Right lobe of liver (tissue), 6 donors: Measurements from ENCODE around the gene PDIA3. TPM values are rescaled to one million over a fixed set of nuclear protein-coding genes. Genes with fewer than 3 reads are reported as not detected.

Source experiments
- ATAC-seq, 4 donors: fragments of 200-7000 bp; cut with Tn5 transposase; one replicate each; pipeline ENCODE4 v1.9.1; 2020; ENCODE audit warnings: mild to moderate bottlenecking in 4 of 4, moderate library complexity in 4 of 4
- DNase-seq, 3 donors: peaks; one replicate each; pipeline ENCODE4 v3.0.0-alpha.2; 2020
- H3K27ac ChIP-seq, 3 donors: fragments of 200-600 bp; one replicate each; pipeline ENCODE4 v1.8.0; 2022
- H3K27me3 ChIP-seq, 2 donors: fragments of 200-600 bp; one replicate each; pipeline ENCODE4 v1.8.0; 2022
- H3K36me3 ChIP-seq, 4 donors: fragments of 200-600 bp; sonication (generic) in 1 of 4; one replicate each; pipeline versions ENCODE4 v1.5.1 to v1.8.0; 2017 to 2022; ENCODE audit warnings: control low read depth in 1 of 4
- H3K4me1 ChIP-seq, 4 donors: fragments of 200-600 bp; sonication (generic) in 1 of 4; one replicate each; pipeline versions ENCODE4 v1.5.1 to v1.8.0; 2017 to 2022; ENCODE audit warnings: control low read depth in 1 of 4
- H3K4me3 ChIP-seq, 3 donors: fragments of 200-600 bp; one replicate each; pipeline ENCODE4 v1.8.0; 2022
- H3K9me3 ChIP-seq, 4 donors: fragments of 200-600 bp; sonication (generic) in 1 of 4; one replicate each; pipeline versions ENCODE4 v1.5.1 to v1.8.0; 2017 to 2022; ENCODE audit warnings: control low read depth in 1 of 4
- POLR2A ChIP-seq: fragments of 450-650 bp; IDR thresholded peaks from one replicate; pipeline ENCODE4 v1.6.1; 2017; ENCODE audit warnings: antibody characterized with exemption, mild to moderate bottlenecking
- WGBS: methylation state at CpG from one replicate; pipeline ENCODE4 v1.1.6; 2018; ENCODE audit warnings: low coverage, low lambda C conversion rate; ENCODE audit not compliant: insufficient coverage; ENCODE audit errors: missing lambda C conversion rate; 5-methylcytosine and 5-hydroxymethylcytosine counted together
- intact Hi-C, 2 donors: fragments of 100-400 bp; cut with DNase I; formaldehyde crosslinking; loops; one replicate each; pipeline versions ENCODE4 v1.11.2 to v1.14.1; 2022
- total RNA-seq, 6 experiments: library from RNA; depleted of rRNA in 2 of 6; stranded (reverse); fragments of >200 nt in 2 of 6; fragmentation: NEBNext Ultra II Directional in 3 of 6; extraction: Animal tissue kit (Norgen Biotek cat#: 25700) in 3 of 6; gene quantifications; one replicate each; pipeline versions ENCODE4 v1.1.0 to v1.2.4, GENCODE V29; 2016 to 2023
- TF ChIP-seq, protein P1 (sequence below), 4 donors: fragments of 200-600 bp in 3 of 4; fragments of 450-650 bp in 1 of 4; IDR thresholded peaks; one replicate each; pipeline versions ENCODE4 v1.5.1 to v1.8.0; 2016 to 2022; ENCODE audit warnings: antibody characterized with exemption in 4 of 4, mild to moderate bottlenecking in 2 of 4
- donor health status: DM: no; HTN: yes; CAD: no.
- donor health status: DM: no; HTN: no; CAD: no.
- donor health status: DM: no; HTN: no; CAD: no.
- donor health status: DM: no; HTN: yes; CAD: no.
- donor health status: DM: no; HTN: yes; CAD: no.

The PDIA3 gene
- total RNA-seq, 6 experiments from 2014 or later, result 203 to 511 (median 317) TPM

DNA sequence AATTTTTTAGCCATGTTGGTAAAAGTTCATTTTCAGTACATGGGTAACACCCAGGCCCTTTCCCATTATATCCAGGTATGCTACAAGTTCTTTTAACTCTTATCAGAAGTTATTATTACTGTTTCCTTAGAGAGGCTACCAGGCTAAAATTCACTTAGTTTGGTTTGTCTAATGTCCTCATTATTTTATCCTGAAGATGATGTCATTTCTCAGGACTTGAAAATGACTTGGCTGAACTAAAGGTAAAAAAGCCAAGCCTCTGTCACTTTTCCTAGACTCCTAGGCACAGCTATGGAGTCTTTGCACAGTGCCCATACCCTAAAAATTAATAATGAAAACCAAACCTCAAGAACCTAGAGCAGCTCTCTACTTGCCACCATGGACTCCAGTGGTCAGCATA lies 26.4 kb downstream of the PDIA3 start:
- no peak for ATAC-seq
- Histone ChIP-seq H3K27me3 (no peaks in the 10 kb centered on the region), H3K4me1 (peaks cover 0 to 4% (median 1%) of the 10 kb centered on the region in 4 donors), H3K27ac (no peak overlapping the region), H3K9me3 (no peaks in the 10 kb centered on the region), H3K36me3 (peaks cover 15 to 62% (median 43%) of the 10 kb centered on the region in 4 donors), H3K4me3 (no peak overlapping the region)
- intact Hi-C loops, result no loop called here
- TF ChIP-seq, protein P1, sequence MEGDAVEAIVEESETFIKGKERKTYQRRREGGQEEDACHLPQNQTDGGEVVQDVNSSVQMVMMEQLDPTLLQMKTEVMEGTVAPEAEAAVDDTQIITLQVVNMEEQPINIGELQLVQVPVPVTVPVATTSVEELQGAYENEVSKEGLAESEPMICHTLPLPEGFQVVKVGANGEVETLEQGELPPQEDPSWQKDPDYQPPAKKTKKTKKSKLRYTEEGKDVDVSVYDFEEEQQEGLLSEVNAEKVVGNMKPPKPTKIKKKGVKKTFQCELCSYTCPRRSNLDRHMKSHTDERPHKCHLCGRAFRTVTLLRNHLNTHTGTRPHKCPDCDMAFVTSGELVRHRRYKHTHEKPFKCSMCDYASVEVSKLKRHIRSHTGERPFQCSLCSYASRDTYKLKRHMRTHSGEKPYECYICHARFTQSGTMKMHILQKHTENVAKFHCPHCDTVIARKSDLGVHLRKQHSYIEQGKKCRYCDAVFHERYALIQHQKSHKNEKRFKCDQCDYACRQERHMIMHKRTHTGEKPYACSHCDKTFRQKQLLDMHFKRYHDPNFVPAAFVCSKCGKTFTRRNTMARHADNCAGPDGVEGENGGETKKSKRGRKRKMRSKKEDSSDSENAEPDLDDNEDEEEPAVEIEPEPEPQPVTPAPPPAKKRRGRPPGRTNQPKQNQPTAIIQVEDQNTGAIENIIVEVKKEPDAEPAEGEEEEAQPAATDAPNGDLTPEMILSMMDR (IDR thresholded peaks at IDR 0.05), result no peak
- TF ChIP-seq POLR2A, result no peak
- DNase-seq, result no peak

GRCh38 chr15:43774062-43774461 lies 27.8 kb downstream of the PDIA3 start:
- H3K36me3 ChIP-seq, result peaks cover 10 to 48% (median 36%) of the 10 kb centered on the region in 4 donors
- ATAC-seq (no peak), DNase-seq (no peak)
- H3K4me3 ChIP-seq, result no peak overlapping the region
- 43% methylated on average over 4 of the region's 4 CpGs for WGBS
- intact Hi-C loops, result no loop called here
- TF ChIP-seq, protein P1 (IDR thresholded peaks at IDR 0.05), result no peak
- TF ChIP-seq POLR2A, result no peak
- H3K27me3 ChIP-seq, result no peaks in the 10 kb centered on the region
- peaks cover 0 to 7% (median 2%) of the 10 kb centered on the region in 4 donors for H3K4me1 ChIP-seq
- no peaks in the 10 kb centered on the region for H3K9me3 ChIP-seq
- H3K27ac ChIP-seq, result no peak overlapping the region

DNA sequence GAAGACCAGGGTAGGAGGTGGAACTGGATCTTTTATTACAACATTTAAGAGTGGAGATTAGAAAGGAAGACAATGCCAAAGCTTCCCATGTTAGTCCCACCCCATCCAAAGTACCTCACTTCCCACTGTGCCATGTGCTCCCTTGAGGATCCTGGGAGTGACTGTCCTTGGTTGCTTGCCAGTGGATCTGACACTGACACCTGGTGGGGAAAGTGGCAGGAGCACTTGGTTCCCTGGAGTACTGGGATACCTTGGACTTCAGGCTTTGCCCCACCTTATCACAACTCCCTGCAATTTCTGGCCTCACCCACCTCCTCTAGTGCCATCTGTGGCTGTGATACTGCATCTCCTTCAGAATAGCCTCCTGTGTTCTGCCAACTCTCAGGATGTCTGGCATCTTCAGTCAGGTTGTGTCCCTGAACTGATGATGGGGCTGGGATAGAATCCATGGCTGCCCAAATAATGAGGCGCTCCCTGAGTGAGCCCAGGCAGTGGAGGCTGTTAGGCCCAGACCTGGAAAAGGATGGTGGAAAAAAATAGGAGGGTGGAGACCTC lies 29.2 kb downstream of the PDIA3 start:
- peak; percentile 51 to 64 (median 56) for ATAC-seq
- Histone ChIP-seq H3K9me3 (no peaks in the 10 kb centered on the region), H3K4me1 (peaks cover 0 to 7% (median 2%) of the 10 kb centered on the region in 4 donors), H3K27ac (no peak overlapping the region), H3K36me3 (peaks cover 10 to 34% (median 25%) of the 10 kb centered on the region in 4 donors), H3K27me3 (no peaks in the 10 kb centered on the region), H3K4me3 (no peak overlapping the region)
- DNase-seq, result peak; percentile 54 to 78 (median 69)
- WGBS, result 80% methylated on average over 1 of the region's 1 CpG
- peak; percentile 1 for TF ChIP-seq POLR2A
- TF ChIP-seq, protein P1 (IDR thresholded peaks at IDR 0.05), result peak; percentile 36 to 64 (median 55)
- intact Hi-C loops, result no loop called here

GRCh38 chr15:43776101-43776717 lies 30.0 kb downstream of the PDIA3 start:
- H3K4me1 ChIP-seq, result peaks cover 0 to 7% (median 2%) of the 10 kb centered on the region in 4 donors
- 11% methylated on average over 22 of the region's 35 CpGs for WGBS
- H3K27me3 ChIP-seq, result no peaks in the 10 kb centered on the region
- H3K9me3 ChIP-seq, result no peaks in the 10 kb centered on the region
- H3K27ac ChIP-seq, result peak overlapping the region; percentile 74 to 81 (median 80)
- TF ChIP-seq, protein P1 (IDR thresholded peaks at IDR 0.05), result no peak
- no peak for TF ChIP-seq POLR2A
- peak overlapping the region; percentile 54 to 69 (median 63) for H3K4me3 ChIP-seq
- peaks cover 8 to 26% (median 20%) of the 10 kb centered on the region in 4 donors for H3K36me3 ChIP-seq
- peak in 2 of 3 donors; percentile 58 for DNase-seq
- ATAC-seq, result peak; percentile 2 to 19 (median 8)
- intact Hi-C loops, result no loop called here
